KOPT-K1 (cell line): Measurements from ENCODE around the gene KLF12.

ENCODE experiments used
- H3K27ac ChIP-seq: fragments of 200-600 bp; sonication (generic); 2 replicates; pipeline ENCODE4 v1.5.1; 2016; ENCODE audit warnings: antibody characterized with exemption, mild to moderate bottlenecking, low read depth, low read length; ENCODE audit not compliant: poor library complexity, severe bottlenecking
- H3K36me3 ChIP-seq: fragments of 200-600 bp; sonication (generic); 2 replicates; pipeline ENCODE4 v1.5.1; 2017; ENCODE audit warnings: antibody characterized with exemption, mild to moderate bottlenecking, low read length, moderate library complexity; ENCODE audit not compliant: insufficient read depth
- H3K9me3 ChIP-seq: fragments of 200-600 bp; sonication (generic); 2 replicates; pipeline ENCODE4 v1.5.1; 2017; ENCODE audit warnings: antibody characterized with exemption, low read length, mild to moderate bottlenecking; ENCODE audit not compliant: insufficient read depth, poor library complexity, severe bottlenecking

KLF12 gene

GRCh38 chr13:74128156-74128767 lies 5.9 kb downstream of the KLF12 start:
- Histone ChIP-seq H3K36me3 (no peaks in the 10 kb centered on the region), H3K9me3 (no peaks in the 10 kb centered on the region), H3K27ac (no peak overlapping the region)

- Histone ChIP-seq H3K9me3 (peaks cover 54% of the 10 kb centered on the region), H3K27ac (no peak overlapping the region), H3K36me3 (peaks cover 20% of the 10 kb centered on the region; the same call in 1 of the 2 replicates)
Measured at GRCh38 chr13:74118328-74118727, 15.9 kb downstream of the KLF12 start.

GRCh38 chr13:74117207-74117705 lies 16.9 kb downstream of the KLF12 start:
- Histone ChIP-seq H3K27ac (no peak overlapping the region), H3K9me3 (peaks cover 54% of the 10 kb centered on the region), H3K36me3 (peaks cover 20% of the 10 kb centered on the region; the same call in 1 of the 2 replicates)

GRCh38 chr13:74115133-74115532 lies 19.1 kb downstream of the KLF12 start:
- no peak overlapping the region for H3K27ac ChIP-seq

GRCh38 chr13:74114641-74115040 lies 19.6 kb downstream of the KLF12 start:
- Histone ChIP-seq H3K9me3 (peaks cover 41% of the 10 kb centered on the region), H3K27ac (no peak overlapping the region), H3K36me3 (peaks cover 14% of the 10 kb centered on the region; the same call in 1 of the 2 replicates)

More at GRCh38 chr13:74115133-74115532, 19.1 kb downstream of the KLF12 start:
- Histone ChIP-seq H3K36me3 (peaks cover 19% of the 10 kb centered on the region; the same call in 1 of the 2 replicates), H3K9me3 (peaks cover 46% of the 10 kb centered on the region)

GRCh38 chr13:74114202-74114601 lies 20.0 kb downstream of the KLF12 start:
- no peak overlapping the region for H3K27ac ChIP-seq
- H3K9me3 ChIP-seq = peaks cover 37% of the 10 kb centered on the region
- H3K36me3 ChIP-seq = peaks cover 11% of the 10 kb centered on the region; the same call in 1 of the 2 replicates

GRCh38 chr13:74111901-74112824 lies 22.0 kb downstream of the KLF12 start:
- Histone ChIP-seq H3K36me3 (peaks cover 5% of the 10 kb centered on the region; the same call in 1 of the 2 replicates), H3K27ac (no peak overlapping the region), H3K9me3 (peaks cover 25% of the 10 kb centered on the region)

GRCh38 chr13:74111399-74111798 lies 22.8 kb downstream of the KLF12 start:
- H3K27ac ChIP-seq = no peak overlapping the region
- H3K36me3 ChIP-seq = peaks cover 5% of the 10 kb centered on the region; the same call in 1 of the 2 replicates
- peaks cover 17% of the 10 kb centered on the region for H3K9me3 ChIP-seq

- no peaks in the 10 kb centered on the region; the same call in 1 of the 2 replicates for H3K36me3 ChIP-seq
- H3K27ac ChIP-seq = no peak overlapping the region
- peaks cover 8% of the 10 kb centered on the region for H3K9me3 ChIP-seq
Measured at GRCh38 chr13:74110053-74110452, 24.2 kb downstream of the KLF12 start.

GRCh38 chr13:74107598-74107997 lies 26.6 kb downstream of the KLF12 start:
- Histone ChIP-seq H3K36me3 (no peaks in the 10 kb centered on the region; the same call in 1 of the 2 replicates), H3K27ac (no peak overlapping the region), H3K9me3 (peaks cover 9% of the 10 kb centered on the region)

GRCh38 chr13:74105871-74106270 lies 28.3 kb downstream of the KLF12 start:
- no peak overlapping the region for H3K27ac ChIP-seq
- H3K36me3 ChIP-seq = no peaks in the 10 kb centered on the region; the same call in 1 of the 2 replicates
- peaks cover 22% of the 10 kb centered on the region for H3K9me3 ChIP-seq

GRCh38 chr13:74104661-74105275 lies 29.4 kb downstream of the KLF12 start:
- no peak overlapping the region for H3K27ac ChIP-seq
- peaks cover 22% of the 10 kb centered on the region for H3K9me3 ChIP-seq
- no peaks in the 10 kb centered on the region; the same call in 1 of the 2 replicates for H3K36me3 ChIP-seq

GRCh38 chr13:74103970-74104555 lies 30.1 kb downstream of the KLF12 start:
- H3K9me3 ChIP-seq = peaks cover 22% of the 10 kb centered on the region

GRCh38 chr13:74103196-74103595 lies 31.0 kb downstream of the KLF12 start:
- H3K27ac ChIP-seq = no peak overlapping the region
- H3K36me3 ChIP-seq = no peaks in the 10 kb centered on the region; the same call in 1 of the 2 replicates
- peaks cover 22% of the 10 kb centered on the region for H3K9me3 ChIP-seq

More at GRCh38 chr13:74103970-74104555, 30.1 kb downstream of the KLF12 start:
- Histone ChIP-seq H3K36me3 (no peaks in the 10 kb centered on the region; the same call in 1 of the 2 replicates), H3K27ac (no peak overlapping the region)
